Spleen (tissue), 7 donors: ENCODE measurements around the gene TMEM26.

Experiments used
- POLR2A ChIP-seq, 3 donors: fragments of 450-650 bp; IDR thresholded peaks; one replicate each; pipeline ENCODE4 v1.5.1; 2017; ENCODE audit warnings: antibody characterized with exemption in 3 of 3, mild to moderate bottlenecking in 1 of 3
- TF ChIP-seq, protein P1 (sequence below), 11 experiments: fragments of 200-600 bp in 7 of 11; fragments of 450-650 bp in 4 of 11; sonication (generic) in 4 of 11; IDR thresholded peaks in 8 of 11; conservative IDR thresholded peaks in 3 of 11; 1 replicate in 7 of 11; 2 replicates in 4 of 11; pipeline versions ENCODE4 v1.4.0 to v1.8.0; 2016 to 2021; ENCODE audit warnings: antibody characterized with exemption in 11 of 11, inconsistent platforms in 4 of 11, mild to moderate bottlenecking in 1 of 11
- donor health status: DM: no; HTN: no; CAD: no; lungs with moderate emphysema.
- donor health status: DM: no; HTN: no; CAD: no.
- donor health status: DM: no; HTN: no; CAD: no.

DNA sequence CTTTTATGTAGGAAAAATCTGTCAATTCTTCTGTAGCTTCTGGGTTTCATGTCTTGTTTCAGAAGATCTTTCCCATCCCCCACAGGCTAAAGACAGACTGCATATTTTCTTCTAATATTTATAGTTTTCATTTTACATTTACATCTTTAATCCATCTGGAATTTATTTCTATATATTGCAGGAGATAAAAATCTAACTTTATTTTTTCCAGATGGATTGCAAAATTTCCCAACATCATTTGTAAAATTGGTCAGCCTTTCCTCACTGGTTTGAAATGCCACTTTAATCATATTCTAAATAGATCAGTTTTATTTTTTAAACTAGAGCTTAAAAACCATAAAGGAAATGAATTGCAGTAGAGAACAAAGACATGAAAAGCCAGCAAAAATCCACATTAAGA is 46.9 kb downstream of the TMEM26 start:
- TF ChIP-seq, protein P1, sequence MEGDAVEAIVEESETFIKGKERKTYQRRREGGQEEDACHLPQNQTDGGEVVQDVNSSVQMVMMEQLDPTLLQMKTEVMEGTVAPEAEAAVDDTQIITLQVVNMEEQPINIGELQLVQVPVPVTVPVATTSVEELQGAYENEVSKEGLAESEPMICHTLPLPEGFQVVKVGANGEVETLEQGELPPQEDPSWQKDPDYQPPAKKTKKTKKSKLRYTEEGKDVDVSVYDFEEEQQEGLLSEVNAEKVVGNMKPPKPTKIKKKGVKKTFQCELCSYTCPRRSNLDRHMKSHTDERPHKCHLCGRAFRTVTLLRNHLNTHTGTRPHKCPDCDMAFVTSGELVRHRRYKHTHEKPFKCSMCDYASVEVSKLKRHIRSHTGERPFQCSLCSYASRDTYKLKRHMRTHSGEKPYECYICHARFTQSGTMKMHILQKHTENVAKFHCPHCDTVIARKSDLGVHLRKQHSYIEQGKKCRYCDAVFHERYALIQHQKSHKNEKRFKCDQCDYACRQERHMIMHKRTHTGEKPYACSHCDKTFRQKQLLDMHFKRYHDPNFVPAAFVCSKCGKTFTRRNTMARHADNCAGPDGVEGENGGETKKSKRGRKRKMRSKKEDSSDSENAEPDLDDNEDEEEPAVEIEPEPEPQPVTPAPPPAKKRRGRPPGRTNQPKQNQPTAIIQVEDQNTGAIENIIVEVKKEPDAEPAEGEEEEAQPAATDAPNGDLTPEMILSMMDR (IDR thresholded peaks at IDR 0.05 in 8 of 11, conservative IDR thresholded peaks at IDR 0.05 in 3 of 11) = no peak
- no peak for TF ChIP-seq POLR2A (IDR thresholded peaks at IDR 0.05)
